GM21381 (cell line): ENCODE data around the gene IPPK.
A peak's percentile ranks its signal among the peaks of the same experiment; 100 is the strongest.

Experiments
- ATAC-seq: cut with Tn5 transposase; IDR thresholded peaks from one replicate; pipeline ENCODE4 v1.9.1; 2021; ENCODE audit warnings: mild to moderate bottlenecking, moderate library complexity; ENCODE audit not compliant: unreplicated experiment

Gene IPPK

GRCh38 chr9:92696619-92697018 is 26.7 kb upstream of the IPPK start:
- no peak for ATAC-seq

GRCh38 chr9:92686954-92687353 is 17.0 kb upstream of the IPPK start:
- no peak for ATAC-seq

GRCh38 chr9:92685022-92685421 is 15.1 kb upstream of the IPPK start:
- no peak for ATAC-seq

GRCh38 chr9:92682269-92682668 is 12.3 kb upstream of the IPPK start:
- no peak for ATAC-seq

DNA sequence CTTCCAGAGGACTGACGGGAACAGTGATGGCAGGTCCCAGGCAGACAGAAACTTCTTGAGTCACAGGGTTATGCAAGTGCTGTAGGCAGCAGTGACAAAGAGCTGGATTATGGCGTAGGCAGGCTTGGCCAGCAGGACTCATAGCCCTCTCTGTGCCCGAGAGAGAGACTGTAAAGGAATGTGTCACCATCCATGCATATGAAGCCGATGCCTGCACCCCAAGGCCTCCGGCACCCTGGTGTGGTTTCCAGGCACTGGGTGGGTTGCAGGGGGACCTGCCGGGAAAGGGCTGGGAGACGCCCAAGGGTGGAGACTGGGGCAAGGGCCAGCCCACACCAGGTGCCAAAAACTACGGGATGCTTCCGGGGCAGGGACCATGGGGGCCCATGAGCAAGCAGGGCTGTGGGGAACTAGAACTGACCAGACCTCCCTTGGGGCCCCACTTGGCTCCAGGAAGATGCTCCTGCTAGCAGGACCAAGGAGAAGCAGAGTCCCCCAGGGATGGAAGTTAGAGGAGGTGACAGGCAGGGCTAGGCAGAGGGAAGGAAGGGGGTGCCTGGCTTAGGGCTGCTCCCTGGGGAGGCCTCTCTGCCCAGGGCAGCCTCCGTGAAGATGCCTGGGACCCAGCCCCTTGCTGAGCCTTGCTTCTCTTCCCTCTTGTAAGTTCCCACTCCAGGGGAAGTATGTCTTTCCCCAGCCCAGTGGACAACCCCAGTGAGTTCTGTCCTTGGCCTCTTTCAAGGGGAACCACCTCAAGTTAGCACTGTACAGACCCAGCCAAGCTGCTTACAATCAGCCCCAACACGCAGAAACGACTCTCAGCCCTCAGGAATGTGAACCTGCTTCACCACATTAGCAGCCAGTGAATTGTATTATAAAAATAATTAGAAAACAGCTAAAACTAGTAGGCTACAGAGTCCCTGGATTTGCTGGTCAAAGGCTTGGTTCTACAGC is 10.5 kb upstream of the IPPK start:
- no peak for ATAC-seq

- ATAC-seq, result no peak
Measured at GRCh38 chr9:92679413-92680165, 9.7 kb upstream of the IPPK start.

DNA sequence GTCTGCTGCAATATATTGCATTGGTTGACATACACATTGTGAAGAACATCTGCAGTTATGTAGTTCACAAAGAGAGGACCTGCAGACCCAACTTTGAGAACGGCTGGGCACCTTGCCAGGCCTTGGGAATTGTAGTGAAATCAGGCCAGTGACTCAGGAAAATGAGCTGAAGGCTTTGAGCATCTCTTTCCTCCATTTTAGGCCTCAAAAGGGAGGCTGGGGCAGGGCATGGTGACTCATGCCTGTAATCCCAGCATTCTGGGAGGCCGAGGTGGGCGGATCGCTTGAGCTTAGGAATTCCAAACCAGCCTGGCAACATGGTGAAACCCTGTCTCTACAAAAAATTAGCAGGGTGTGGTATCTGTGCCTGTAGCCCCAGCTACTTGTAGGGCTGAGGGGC is 1.4 kb upstream of the IPPK start:
- ATAC-seq, result no peak

DNA sequence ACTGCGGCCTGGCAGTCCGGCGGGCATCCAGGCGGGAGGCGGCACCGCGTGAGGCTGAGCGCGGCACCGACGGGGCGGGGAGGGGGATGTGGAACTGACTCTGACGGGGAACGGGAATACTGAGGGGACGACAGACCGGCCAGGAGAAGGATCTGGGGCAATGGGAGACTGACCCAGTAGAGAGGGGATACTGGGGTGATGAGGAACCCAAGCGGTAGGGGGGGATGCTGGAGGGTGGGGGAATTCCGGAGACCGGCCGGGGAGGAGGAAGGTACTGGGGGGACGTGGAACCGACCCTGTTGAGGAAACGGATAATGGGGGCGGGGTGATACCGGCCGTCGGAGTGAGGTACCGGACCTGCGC is 423 bp downstream of the IPPK start:
- peak; percentile 7 for ATAC-seq

DNA sequence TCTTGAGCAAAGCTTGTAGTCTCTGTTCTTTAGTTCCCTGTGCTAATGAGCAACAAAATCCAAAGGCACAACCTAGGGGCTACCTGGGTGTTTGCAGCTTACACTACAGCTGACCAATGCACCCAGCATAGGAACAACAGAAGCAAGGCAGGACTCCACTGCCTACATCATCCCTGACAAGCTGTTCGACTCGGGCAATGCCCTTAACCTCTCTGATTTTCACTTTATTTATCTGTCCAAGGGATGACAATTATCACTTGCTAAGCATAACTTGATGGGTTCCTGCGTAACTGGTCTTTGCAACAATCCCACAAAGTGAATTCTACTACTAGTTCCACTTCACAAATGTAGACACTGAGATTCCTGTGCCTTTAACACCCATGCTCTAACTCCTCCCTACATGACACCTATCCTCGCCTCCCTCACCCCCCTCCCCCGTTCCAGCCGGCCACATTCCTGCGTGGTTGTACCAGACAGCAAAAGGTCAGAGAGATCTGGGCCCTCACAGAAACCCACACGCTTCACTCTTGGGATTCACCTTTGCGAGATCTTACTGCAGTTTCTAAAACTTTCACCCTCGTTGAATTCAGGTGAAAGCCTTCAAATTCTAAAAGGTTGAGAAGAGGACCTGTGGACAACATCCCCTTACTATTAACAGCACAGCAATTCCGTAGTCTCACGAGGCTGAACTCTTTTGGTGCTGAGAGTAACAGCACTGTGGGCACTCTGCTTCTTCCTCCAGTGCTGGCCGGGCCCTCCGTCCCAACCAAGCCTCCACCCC is 995 bp downstream of the IPPK start:
- no peak for ATAC-seq

DNA sequence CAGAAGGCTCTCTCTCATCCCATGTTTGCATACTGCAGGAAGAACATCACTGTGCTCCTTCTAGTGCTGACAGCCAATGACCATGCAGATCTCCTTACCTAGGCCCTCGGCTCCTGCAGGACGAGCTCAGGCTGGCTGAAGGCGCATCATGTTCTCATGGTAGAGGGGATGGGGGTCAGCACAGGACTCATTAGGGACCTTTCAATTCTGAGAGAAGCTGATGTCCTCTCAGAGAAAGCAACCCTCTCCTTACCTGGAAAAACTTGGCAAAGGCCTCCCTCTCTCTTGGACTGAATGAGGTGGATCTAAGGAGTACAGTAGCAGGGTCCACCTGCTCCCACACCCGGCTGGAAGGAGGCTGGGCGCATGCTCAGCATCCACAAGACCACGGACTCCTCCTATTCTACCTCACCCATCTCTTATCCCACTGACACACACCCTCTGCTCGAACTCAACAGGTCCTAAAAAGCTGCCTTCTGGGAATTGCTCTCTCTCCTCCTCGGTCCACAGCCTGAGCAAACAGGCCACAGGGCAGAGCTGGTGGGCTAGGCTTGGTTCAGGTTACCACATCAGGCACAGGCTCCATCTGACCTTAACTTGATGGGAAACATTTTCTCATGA is 2.9 kb downstream of the IPPK start:
- ATAC-seq, result no peak

DNA sequence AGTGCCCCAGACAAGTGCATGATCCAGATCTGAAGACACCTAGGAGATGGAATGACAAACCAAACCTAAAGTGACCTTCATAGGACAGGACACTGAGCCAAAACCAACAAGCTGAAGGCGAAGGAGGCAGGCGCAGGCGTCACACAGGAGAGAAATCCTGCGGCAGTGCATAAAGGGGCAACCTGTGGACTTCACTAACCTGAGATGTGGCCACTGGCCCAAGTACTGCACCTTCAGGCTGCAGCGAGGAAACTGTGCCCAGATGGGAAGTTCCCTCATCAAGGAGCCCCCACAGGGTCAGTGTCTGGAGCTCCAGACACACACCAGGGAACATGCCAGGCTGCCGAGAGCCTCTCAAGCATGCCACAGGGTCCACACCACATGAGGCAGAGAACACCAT is 3.7 kb downstream of the IPPK start:
- no peak for ATAC-seq

- ATAC-seq, result no peak
Measured at GRCh38 chr9:92665836-92666235, 4.1 kb downstream of the IPPK start.

DNA sequence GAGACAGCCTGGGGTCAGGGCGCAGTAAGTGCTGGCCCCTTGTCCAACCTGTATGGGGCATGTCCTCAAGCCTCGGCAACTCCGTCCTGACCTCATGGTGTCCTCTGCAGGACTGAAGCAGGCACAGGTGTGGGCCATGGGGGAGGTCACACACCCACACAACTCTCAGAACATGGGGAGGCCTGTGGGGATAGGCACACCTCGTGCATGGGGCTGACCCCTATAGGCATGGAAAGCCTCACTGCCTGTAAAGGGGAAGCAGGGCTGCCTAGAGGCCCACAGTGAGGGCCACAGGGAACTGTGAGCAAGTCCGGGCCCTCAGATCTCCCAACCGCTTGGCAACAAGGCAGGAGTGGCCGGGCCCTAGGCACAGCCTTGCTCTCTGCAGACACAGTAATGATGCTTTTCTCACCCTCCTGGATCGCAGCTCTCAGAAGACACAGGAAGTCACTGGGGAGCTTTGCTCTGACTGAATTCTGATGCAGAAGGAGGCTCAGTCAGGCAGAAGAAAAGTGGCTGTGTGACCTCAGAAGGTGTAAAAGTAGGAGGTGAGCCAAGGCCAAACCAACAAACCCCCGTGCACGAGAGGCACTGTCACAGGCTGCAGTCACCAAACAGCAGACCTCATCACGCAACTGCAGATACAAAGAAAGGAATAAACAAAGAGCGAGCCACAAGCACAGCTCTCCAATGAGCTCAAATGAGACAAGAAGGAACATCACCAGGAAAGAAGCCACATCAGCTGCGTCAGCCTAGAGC is 5.4 kb downstream of the IPPK start:
- no peak for ATAC-seq

DNA sequence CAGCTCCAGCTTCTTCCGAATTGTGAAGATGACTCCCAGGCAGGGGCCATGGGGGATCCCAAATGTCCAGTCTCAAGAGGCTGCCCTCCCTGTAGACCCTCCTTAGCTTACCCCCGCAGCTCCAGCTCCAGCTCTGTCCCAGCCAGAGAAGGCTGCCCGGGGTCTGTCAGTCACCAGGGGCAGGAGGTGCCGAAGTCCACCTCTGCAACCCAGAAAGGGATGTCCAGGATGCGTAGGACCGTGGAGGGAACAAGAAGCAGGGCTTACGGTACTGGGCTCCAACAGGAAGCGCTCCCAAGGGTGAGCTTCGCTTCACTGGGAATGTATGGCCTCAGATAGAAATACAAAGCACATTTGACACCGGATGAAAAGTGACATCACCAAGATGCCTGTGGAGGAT is 6.0 kb downstream of the IPPK start:
- ATAC-seq, result no peak

DNA sequence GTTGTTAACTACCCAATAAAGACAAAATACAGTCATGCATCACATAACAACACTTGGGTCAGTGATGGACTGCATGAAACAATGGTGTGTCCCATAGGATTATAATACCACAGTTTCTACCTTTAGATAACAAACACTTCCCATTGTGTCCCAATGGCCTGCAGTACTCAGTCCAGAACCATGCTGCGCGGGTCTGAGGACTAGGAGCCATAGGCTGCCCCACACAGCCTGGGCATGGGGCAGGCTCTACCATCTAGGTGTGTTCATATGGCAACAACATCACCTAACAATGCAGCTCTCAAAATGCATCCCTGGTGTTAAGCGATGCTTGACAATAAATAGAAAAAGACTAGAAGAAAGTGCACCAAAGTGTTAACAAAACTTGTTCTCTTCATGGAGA is 6.8 kb downstream of the IPPK start:
- ATAC-seq, result no peak

DNA sequence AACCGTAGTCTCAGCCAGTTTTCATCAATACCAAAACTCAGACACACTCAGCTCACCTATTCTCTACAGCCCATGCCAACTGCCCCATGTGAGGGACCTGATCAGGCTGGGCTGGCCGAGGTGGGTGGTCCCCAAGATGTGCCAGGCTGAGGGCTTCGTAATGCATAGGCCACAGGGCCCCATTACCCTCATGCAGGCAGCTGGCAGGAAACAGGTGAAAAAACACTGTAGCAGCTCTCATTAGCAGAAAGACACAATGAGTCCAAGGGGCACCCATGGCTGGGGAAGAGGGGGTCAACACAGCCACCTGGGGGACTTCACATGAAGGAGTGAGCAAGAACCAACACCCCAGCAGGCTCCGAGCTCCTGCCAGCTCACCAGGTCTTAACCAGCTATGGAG is 8.2 kb downstream of the IPPK start:
- ATAC-seq, result no peak

DNA sequence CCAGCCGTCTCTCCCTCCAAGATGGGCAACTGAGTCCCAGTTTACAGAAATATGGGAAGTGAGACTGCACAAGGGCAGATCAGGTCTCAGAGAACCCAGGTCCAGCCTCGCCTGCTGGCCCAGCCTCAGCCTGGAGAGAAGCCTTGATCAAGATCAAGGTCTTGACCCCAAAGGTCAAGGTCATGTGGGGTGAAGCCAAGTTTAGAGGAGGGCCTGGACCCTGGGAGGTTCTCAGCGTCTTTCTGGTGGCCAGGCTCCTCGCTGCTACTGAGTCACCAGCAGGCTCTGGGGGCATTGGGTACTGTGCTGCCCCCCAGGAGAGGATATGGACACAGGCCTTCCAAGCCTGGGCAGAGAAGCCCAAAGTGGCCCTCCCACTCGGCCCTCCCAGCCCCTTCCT is 8.8 kb downstream of the IPPK start:
- ATAC-seq, result no peak

GRCh38 chr9:92660266-92660665 is 9.7 kb downstream of the IPPK start:
- no peak for ATAC-seq

DNA sequence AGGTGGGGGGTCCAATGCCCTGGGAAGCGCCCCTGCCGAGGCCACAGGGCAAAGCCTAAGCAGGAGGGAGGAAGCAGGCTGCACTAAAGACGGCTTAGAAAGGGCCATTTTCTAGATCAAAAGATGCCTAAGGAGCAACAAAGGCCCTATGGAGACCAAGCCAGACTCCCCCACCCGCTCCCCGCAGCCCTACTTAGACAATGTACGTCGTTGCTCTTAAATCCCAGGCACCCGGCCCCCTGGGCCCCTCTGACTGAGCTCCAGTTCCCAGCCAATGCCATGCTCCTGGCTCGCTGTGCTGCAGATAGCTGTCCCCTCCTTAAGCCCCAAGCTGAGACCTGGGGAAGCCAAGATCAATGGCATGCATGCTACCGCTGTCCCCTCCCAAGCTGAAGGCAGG is 10.3 kb downstream of the IPPK start:
- ATAC-seq, result no peak

- no peak for ATAC-seq
Measured at GRCh38 chr9:92658611-92659010, 11.3 kb downstream of the IPPK start.
